Prostate gland (tissue), 2 donors: ENCODE results near the gene PCSK6. TPM values are rescaled to one million over a fixed set of nuclear protein-coding genes. Genes with fewer than 3 reads are reported as not detected.

Experiments used
- DNase-seq: peaks from one replicate; pipeline ENCODE4 v3.0.0-alpha.2; 2019; ENCODE audit warnings: low spot score
- H3K27ac ChIP-seq, 2 donors: fragments of 200-600 bp; sonication (generic); 2 replicates each; pipeline ENCODE4 v1.5.1; 2017 to 2019
- H3K27me3 ChIP-seq: fragments of 200-600 bp; sonication (generic); replicated peaks from 2 replicates; pipeline ENCODE4 v1.5.1; 2019; ENCODE audit not compliant: insufficient read depth
- H3K36me3 ChIP-seq, 2 donors: fragments of 200-600 bp; sonication (generic); 1 replicate in 1 of 2; 2 replicates in 1 of 2; pipeline versions ENCODE4 v1.5.1 to v1.8.1; 2017 to 2019
- H3K4me1 ChIP-seq: fragments of 200-600 bp; sonication (generic); replicated peaks from 2 replicates; pipeline ENCODE4 v1.5.1; 2019
- H3K4me3 ChIP-seq, 2 donors: fragments of 200-600 bp; sonication (generic); 2 replicates each; pipeline ENCODE4 v1.5.1; 2017 to 2019
- H3K9me3 ChIP-seq: fragments of 200-600 bp; sonication (generic); 2 replicates; pipeline ENCODE4 v1.5.1; 2017
- POLR2A ChIP-seq: fragments of 450-650 bp; IDR thresholded peaks from one replicate; pipeline ENCODE4 v1.6.1; 2016; ENCODE audit warnings: antibody characterized with exemption, mild to moderate bottlenecking
- POLR2AphosphoS5 ChIP-seq: sonication (generic); formaldehyde crosslinking; IDR thresholded peaks from one replicate; pipeline ENCODE4 v1.6.1; 2017; ENCODE audit warnings: antibody characterized with exemption
- WGBS: methylation state at CpG from one replicate; pipeline ENCODE4 v1.1.5; 2018; 5-methylcytosine and 5-hydroxymethylcytosine counted together
- intact Hi-C: fragments of 100-400 bp; cut with DNase I; formaldehyde crosslinking; loops from one replicate; pipeline ENCODE4 v1.14.2; 2022
- total RNA-seq, 2 donors: library from RNA; depleted of rRNA; stranded (reverse); fragments of >200 nt; gene quantifications; one replicate each; pipeline ENCODE4 v1.1.0, GENCODE V29; 2016
- TF ChIP-seq, protein P1 (sequence below), 4 experiments: fragments of 200-600 bp in 2 of 4; fragments of 450-650 bp in 2 of 4; sonication (generic) in 2 of 4; IDR thresholded peaks; 1 replicate in 3 of 4; 2 replicates in 1 of 4; pipeline ENCODE4 v1.5.1; 2016 to 2019; ENCODE audit warnings: antibody characterized with exemption in 4 of 4, mild to moderate bottlenecking in 2 of 4, moderate library complexity in 2 of 4

The PCSK6 gene
- total RNA-seq, 2 donors from 2014 or later, result 4.4 to 84.1 TPM

DNA sequence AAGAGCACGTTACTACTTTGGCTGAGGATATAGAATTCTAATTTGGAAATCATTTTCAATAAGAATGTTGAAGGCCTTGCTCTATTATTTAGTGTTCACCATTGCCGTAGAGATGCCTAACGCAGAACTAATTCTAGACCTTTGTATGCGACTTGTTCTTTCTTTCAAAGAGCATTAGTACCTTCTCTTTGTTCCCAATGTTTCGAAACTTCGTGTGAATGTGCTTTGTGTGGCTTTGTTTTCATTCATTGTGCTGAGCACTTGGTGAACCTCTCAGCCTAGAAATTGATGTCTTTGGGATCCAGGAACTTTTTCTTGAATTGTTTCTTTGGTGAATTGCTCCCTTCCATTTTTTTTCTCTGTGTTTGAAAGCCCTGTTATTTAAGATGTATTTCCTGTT lies 19.8 kb upstream of the PCSK6 start:
- Histone ChIP-seq H3K9me3 (no peaks in the 10 kb centered on the region), H3K4me3 (no peak overlapping the region), H3K27ac (no peak overlapping the region), H3K27me3 (no peaks in the 10 kb centered on the region), H3K36me3 (no peaks in the 10 kb centered on the region), H3K4me1 (no peaks in the 10 kb centered on the region)
- 91% methylated on average over 6 of the region's 6 CpGs for WGBS
- intact Hi-C loops, result no loop called here
- TF ChIP-seq, protein P1, sequence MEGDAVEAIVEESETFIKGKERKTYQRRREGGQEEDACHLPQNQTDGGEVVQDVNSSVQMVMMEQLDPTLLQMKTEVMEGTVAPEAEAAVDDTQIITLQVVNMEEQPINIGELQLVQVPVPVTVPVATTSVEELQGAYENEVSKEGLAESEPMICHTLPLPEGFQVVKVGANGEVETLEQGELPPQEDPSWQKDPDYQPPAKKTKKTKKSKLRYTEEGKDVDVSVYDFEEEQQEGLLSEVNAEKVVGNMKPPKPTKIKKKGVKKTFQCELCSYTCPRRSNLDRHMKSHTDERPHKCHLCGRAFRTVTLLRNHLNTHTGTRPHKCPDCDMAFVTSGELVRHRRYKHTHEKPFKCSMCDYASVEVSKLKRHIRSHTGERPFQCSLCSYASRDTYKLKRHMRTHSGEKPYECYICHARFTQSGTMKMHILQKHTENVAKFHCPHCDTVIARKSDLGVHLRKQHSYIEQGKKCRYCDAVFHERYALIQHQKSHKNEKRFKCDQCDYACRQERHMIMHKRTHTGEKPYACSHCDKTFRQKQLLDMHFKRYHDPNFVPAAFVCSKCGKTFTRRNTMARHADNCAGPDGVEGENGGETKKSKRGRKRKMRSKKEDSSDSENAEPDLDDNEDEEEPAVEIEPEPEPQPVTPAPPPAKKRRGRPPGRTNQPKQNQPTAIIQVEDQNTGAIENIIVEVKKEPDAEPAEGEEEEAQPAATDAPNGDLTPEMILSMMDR (IDR thresholded peaks at IDR 0.05), result no peak
- no peak for TF ChIP-seq POLR2AphosphoS5
- no peak for DNase-seq

DNA sequence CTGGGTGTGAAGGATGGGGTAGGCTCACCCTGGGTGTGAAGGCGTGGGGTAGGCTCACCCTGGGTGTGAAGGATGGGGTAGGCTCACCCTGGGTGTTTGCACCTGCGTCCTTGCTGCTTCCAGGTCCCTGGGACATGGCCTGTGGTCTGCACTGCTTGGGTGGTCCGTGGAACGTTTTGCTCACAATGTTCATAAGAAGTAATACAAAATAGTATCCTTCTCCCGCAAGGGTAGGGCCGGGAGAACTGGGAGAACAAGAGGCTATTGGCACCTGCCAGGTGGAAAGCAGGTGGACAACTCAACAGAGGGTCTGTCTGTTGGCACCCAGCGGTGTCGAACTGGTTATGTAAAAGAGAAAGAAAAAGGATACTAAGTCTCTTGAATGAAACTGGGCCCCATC lies 17.0 kb upstream of the PCSK6 start:
- Histone ChIP-seq H3K4me1 (no peaks in the 10 kb centered on the region), H3K36me3 (no peaks in the 10 kb centered on the region), H3K27ac (no peak overlapping the region), H3K4me3 (no peak overlapping the region), H3K9me3 (no peaks in the 10 kb centered on the region), H3K27me3 (no peaks in the 10 kb centered on the region)
- TF ChIP-seq POLR2A (no peak), POLR2AphosphoS5 (no peak)
- TF ChIP-seq, protein P1 (IDR thresholded peaks at IDR 0.05), result no peak
- intact Hi-C loops, result no loop called here
- 86% methylated on average over 8 of the region's 8 CpGs for WGBS
- DNase-seq, result no peak

DNA sequence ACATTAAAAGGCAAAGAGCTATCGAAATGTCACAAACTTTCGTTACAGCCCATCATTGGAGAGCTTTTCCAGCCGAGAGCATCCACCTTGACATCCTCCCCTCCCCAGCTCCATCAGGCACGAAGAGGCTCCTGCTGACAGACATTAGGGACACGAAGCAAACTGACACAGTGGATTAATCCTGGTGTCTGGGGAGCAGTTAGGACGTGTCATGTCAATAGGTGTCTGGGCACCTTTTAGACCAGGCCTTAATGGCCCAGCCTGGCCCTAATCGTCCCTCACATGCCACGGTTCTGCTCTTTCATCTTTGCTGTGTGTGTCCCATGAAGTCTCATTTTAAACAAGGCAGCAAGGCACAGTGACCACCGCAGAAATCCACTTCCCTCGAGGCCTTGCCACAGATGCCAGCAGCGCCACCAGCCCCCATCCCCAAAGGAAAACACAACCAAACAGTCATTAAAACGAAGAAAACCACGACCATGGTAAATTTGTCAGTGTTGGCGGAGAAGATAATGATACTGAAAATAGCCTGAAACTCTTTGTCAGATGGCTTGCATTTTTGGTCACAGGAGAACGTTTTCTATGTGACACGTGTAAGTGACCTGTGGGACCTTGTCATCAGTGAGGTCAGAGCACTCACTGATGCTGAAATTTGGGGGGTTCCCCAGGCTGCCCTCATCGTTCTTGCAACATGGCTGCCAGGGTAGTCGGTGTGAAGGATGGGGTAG lies 16.3 kb upstream of the PCSK6 start:
- no peak overlapping the region for H3K27ac ChIP-seq
- intact Hi-C loops, result no loop called here
- no peak for DNase-seq
- no peaks in the 10 kb centered on the region for H3K27me3 ChIP-seq
- H3K4me1 ChIP-seq, result no peaks in the 10 kb centered on the region
- WGBS, result 77% methylated on average over 18 of the region's 18 CpGs
- no peaks in the 10 kb centered on the region for H3K36me3 ChIP-seq
- no peaks in the 10 kb centered on the region for H3K9me3 ChIP-seq
- H3K4me3 ChIP-seq, result no peak overlapping the region
- TF ChIP-seq POLR2A (no peak), POLR2AphosphoS5 (no peak)
- TF ChIP-seq, protein P1 (IDR thresholded peaks at IDR 0.05), result no peak

DNA sequence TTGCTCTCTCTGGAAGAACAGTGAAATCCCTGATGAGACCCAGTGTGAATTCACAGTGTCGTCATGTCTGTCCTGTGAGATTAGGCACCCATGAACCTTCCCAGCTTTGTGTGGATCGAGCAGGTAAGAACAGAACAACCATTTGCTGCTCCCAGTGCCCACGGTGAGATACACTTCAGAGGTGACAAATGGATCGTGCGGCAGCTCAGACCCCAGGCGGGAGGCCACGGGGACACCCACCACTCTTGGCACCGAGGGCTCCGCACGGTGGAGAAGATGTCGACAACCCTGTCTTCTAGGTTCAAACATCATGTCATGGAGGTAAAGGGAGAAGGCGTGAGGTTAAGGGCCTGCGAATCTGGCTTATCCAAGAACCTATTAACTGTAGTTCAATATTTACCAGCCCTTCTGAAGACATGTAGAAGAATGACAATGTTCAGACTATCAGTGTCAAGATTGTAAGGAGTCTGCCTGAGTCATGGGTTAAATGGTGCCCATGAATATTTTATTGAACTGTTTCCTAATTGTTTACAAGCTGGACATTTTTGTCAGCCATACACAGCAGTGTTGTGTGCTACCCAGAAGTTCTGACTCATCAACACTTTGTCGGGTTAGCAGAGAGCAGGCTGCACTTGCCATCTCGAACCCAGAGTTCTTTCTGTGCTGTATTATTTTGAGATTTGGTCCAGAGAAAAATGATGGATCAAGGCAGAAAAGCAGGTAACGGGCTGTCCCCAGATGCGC lies 15.5 kb upstream of the PCSK6 start:
- Histone ChIP-seq H3K36me3 (no peaks in the 10 kb centered on the region), H3K27ac (no peak overlapping the region), H3K27me3 (no peaks in the 10 kb centered on the region), H3K9me3 (no peaks in the 10 kb centered on the region), H3K4me1 (no peaks in the 10 kb centered on the region), H3K4me3 (no peak overlapping the region)
- intact Hi-C loops, result loop anchor here (5.0 kb wide), 1 partner anchor 203 kb away; no protein-coding TSS in a partner anchor
- TF ChIP-seq POLR2AphosphoS5 (no peak), POLR2A (no peak)
- TF ChIP-seq, protein P1 (IDR thresholded peaks at IDR 0.05), result no peak
- WGBS, result 89% methylated on average over 17 of the region's 17 CpGs
- DNase-seq, result no peak
